Ovary (tissue), 3 donors: Measurements from ENCODE around the gene ANLN.

Experiments
- POLR2A ChIP-seq: fragments of 450-650 bp; IDR thresholded peaks from one replicate; pipeline ENCODE4 v1.6.1; 2017; ENCODE audit warnings: antibody characterized with exemption, mild to moderate bottlenecking, moderate library complexity
- TF ChIP-seq, protein P1 (sequence below), 3 donors: fragments of 450-650 bp in 2 of 3; fragments of 200-600 bp in 1 of 3; IDR thresholded peaks; one replicate each; pipeline versions ENCODE4 v1.5.1 to v1.8.0; 2016 to 2022; ENCODE audit warnings: antibody characterized with exemption in 3 of 3, mild to moderate bottlenecking in 1 of 3
- donor health status: DM: no; HTN: no; CAD: no.

DNA sequence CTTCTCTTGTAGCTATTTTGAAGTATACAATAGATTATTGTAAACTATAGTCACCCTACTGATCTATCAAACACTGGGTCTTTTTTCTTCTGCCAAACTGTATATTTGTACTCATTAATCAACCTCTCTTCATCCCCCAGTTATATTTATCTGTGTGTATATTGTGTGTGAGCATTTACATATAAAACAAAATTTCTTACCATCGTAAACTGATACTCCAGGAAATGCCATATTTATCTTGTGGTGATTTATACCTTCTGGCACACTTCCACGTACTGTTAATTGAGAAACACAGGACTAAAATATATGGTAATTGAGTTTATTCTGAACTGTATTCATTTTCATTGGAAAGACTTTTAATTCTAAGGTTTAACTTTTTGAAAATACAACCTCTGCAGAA, 18.9 kb downstream of the ANLN start:
- TF ChIP-seq, protein P1, sequence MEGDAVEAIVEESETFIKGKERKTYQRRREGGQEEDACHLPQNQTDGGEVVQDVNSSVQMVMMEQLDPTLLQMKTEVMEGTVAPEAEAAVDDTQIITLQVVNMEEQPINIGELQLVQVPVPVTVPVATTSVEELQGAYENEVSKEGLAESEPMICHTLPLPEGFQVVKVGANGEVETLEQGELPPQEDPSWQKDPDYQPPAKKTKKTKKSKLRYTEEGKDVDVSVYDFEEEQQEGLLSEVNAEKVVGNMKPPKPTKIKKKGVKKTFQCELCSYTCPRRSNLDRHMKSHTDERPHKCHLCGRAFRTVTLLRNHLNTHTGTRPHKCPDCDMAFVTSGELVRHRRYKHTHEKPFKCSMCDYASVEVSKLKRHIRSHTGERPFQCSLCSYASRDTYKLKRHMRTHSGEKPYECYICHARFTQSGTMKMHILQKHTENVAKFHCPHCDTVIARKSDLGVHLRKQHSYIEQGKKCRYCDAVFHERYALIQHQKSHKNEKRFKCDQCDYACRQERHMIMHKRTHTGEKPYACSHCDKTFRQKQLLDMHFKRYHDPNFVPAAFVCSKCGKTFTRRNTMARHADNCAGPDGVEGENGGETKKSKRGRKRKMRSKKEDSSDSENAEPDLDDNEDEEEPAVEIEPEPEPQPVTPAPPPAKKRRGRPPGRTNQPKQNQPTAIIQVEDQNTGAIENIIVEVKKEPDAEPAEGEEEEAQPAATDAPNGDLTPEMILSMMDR (IDR thresholded peaks at IDR 0.05): no peak
- TF ChIP-seq POLR2A: no peak
